Measurements from ENCODE around the gene CEP85L.

Gene CEP85L

DNA sequence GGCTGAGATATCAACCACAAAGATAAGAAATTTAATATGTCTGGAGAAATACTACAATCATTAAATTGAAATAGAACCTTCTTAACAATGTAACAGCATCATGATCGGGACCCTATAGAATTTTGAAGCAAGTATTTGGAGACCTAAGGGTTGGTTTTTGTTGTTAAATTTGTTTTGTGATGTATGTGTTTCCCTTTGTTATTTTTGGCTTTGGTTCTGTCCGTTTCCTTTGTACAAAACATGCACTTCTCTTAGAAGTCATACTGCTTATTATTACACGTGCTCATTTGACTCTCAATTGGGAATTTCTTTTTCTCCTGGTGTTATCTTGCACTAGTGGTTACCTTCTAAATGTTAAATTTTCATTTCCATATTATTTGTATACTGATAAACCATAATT is 107.3 kb downstream of the CEP85L start:
- H3K4me3 ChIP-seq (replicated peaks in 1 of 2; ENCODE audit: low read depth in 2 of 2, low read length in 2 of 2): no peak overlapping the region
- TF ChIP-seq, protein P1, sequence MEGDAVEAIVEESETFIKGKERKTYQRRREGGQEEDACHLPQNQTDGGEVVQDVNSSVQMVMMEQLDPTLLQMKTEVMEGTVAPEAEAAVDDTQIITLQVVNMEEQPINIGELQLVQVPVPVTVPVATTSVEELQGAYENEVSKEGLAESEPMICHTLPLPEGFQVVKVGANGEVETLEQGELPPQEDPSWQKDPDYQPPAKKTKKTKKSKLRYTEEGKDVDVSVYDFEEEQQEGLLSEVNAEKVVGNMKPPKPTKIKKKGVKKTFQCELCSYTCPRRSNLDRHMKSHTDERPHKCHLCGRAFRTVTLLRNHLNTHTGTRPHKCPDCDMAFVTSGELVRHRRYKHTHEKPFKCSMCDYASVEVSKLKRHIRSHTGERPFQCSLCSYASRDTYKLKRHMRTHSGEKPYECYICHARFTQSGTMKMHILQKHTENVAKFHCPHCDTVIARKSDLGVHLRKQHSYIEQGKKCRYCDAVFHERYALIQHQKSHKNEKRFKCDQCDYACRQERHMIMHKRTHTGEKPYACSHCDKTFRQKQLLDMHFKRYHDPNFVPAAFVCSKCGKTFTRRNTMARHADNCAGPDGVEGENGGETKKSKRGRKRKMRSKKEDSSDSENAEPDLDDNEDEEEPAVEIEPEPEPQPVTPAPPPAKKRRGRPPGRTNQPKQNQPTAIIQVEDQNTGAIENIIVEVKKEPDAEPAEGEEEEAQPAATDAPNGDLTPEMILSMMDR (IDR thresholded peaks at IDR 0.05; ENCODE audit: low read depth, low read length): no peak
- DNase-seq (ENCODE audit: low read depth in 2 of 2): peak; percentile 14 to 36

DNA sequence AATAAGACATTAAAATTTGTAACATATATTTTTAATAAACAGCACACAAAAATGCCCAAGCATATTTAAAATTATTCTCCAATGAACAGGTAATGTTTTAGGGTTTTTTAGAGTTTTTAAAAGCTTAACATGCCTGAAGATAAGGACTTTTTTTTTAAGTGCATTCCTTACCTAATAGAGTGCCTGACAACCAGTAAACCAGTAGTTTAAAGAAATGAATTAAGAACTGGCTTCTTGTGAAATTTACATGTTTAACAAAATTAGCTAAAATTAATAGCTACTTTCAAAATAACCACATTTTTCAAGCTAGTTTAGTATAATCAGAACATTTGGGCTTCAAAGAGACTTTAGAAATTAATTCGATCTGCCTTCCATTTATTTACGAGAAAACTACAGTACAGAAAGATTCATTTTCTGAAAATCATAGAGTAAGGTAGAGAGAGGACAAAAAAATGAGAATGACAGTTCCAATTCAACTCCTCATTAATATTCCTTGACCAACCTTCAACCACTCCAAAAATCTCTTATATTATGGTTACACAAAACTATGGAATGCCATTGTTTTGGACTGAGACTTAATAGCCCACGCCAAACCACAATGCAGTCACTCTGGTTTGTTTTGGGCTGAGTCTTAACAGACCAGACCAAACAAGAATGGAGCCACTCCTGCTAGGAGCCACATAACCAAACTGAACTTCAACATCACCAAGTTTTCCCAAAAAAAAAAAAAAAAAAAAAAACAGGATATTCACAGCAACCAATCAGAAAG is 109.0 kb downstream of the CEP85L start:
- no peak overlapping the region for H3K4me3 ChIP-seq (replicated peaks in 1 of 2; ENCODE audit: low read depth in 2 of 2, low read length in 2 of 2)
- DNase-seq (ENCODE audit: low read depth in 2 of 2): peak; percentile 78 to 81
- TF ChIP-seq, protein P1 (IDR thresholded peaks at IDR 0.05; ENCODE audit: low read depth, low read length): no peak

DNA sequence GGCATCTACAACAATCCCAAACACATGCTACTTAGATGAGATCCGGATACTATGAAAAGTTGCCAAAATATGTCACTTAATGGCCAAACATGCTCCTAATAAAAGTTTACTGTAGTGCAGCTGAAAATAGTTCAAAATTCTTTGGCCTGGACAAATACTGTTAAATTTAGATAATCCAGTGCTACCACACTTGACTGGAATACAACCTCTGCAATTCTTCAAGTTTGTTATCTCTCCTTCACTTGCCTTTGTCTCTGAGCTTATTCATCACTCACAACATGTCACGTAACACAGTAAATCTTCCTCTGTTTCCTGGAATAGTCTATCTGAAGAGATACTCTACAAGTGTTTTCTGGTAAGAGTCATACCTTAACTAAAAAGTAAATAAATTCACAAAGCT is 113.8 kb downstream of the CEP85L start:
- TF ChIP-seq, protein P1 (IDR thresholded peaks at IDR 0.05; ENCODE audit: low read depth, low read length): no peak
- no peak overlapping the region for H3K4me3 ChIP-seq (replicated peaks in 1 of 2; ENCODE audit: low read depth in 2 of 2, low read length in 2 of 2)
- peak in 1 of 2 donors; percentile 72 for DNase-seq (ENCODE audit: low read depth in 2 of 2)

DNA sequence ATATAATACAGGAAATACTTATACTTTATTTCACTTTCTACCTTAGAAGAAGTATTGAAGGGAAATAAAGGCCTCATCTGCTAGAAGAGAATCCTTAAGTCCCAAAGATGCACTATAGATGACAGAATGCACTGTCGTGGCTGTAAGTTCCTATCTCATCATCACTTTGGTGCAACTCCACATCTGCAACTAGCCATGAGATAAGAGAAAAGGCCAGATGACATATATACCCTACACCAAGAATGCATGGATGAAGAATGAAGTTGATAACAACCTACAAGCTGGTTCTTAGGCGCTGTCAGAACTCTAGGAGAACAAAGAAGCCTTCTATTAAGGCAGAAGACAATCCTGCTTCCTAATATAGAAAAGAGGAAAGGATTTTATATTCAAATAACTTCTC is 114.9 kb downstream of the CEP85L start:
- no peak overlapping the region for H3K4me3 ChIP-seq (replicated peaks in 1 of 2; ENCODE audit: low read depth in 2 of 2, low read length in 2 of 2)
- no peak for DNase-seq (ENCODE audit: low read depth in 2 of 2)
- TF ChIP-seq, protein P1 (IDR thresholded peaks at IDR 0.05; ENCODE audit: low read depth, low read length): no peak

DNA sequence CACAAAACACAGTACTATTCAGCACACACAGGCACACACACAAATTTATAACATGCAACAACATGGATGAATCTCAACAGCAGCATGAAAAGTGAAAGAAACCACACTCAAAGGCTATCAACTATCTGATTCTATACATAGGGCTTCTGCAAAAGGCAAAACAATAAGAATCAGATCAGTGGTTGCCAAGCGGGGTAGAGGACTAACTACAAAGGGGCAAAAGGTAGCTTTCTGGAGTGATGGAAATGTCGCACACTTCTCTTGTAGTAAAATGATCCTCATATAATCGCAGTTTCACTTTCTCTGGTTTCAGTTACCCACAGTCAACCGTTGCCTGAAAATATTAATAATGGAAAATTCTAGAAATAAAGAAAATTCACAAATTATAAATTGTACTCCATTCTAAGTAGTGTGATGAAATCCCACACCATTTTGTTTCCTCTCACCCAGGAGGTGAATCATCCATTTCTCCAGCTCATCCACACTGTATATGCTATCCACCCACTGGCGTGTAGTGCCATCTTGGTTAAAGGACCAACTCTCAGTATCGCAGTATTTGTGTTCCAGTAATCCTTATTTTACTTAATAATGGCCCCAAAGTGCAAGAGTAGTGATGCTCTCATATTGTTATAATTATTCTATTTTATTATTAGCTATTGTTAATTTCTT is 116.1 kb downstream of the CEP85L start:
- no peak overlapping the region for H3K4me3 ChIP-seq (replicated peaks in 1 of 2; ENCODE audit: low read depth in 2 of 2, low read length in 2 of 2)
- TF ChIP-seq, protein P1 (IDR thresholded peaks at IDR 0.05; ENCODE audit: low read depth, low read length): no peak
- DNase-seq (ENCODE audit: low read depth in 2 of 2): no peak

DNA sequence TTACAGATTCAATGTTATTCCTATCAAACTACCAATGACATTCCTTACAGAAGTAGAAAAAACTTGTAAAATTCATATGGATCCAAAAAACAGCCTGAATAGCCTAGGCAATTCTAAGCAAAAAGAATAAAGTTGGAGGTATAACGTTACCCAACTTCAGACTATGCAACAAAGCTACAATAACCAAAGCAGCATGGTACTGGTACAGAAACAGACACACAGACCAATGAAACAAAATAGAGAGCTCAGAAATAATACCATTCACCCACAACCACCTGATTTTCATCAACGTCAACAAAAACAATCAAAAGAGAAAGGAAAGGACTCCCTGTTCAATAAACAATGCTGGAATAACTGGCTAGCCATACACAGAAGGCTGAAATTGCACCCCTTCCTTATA is 120.4 kb downstream of the CEP85L start:
- no peak for DNase-seq (ENCODE audit: low read depth in 2 of 2)
- TF ChIP-seq, protein P1 (IDR thresholded peaks at IDR 0.05; ENCODE audit: low read depth, low read length): no peak
- H3K4me3 ChIP-seq (replicated peaks in 1 of 2; ENCODE audit: low read depth in 2 of 2, low read length in 2 of 2): no peak overlapping the region

Measured in cardiac fibroblast (primary cell).